Dermis blood vessel endothelial cell (primary cell): Measurements from ENCODE around the gene EMP2. TPM values are rescaled to one million over a fixed set of nuclear protein-coding genes. Genes with fewer than 3 reads are reported as not detected.
A peak's percentile ranks its signal among the peaks of the same experiment; 100 is the strongest.
"Not testable (repeated sequence)": the region's sequence is repeated elsewhere in the genome, so short reads cannot be mapped to it uniquely, and the experiment has no call there.

ENCODE experiments used
- DNase-seq: peaks from one replicate; pipeline ENCODE4 v3.0.0; 2010
- total RNA-seq: library from RNA; depleted of rRNA; stranded (reverse); fragments of >200 nt; gene quantifications from 2 replicates; pipeline ENCODE4 v1.2.3, GENCODE V29; 2014

The EMP2 gene
- total RNA-seq, 1 donor from 2014 or later, result 43.7 TPM

DNA sequence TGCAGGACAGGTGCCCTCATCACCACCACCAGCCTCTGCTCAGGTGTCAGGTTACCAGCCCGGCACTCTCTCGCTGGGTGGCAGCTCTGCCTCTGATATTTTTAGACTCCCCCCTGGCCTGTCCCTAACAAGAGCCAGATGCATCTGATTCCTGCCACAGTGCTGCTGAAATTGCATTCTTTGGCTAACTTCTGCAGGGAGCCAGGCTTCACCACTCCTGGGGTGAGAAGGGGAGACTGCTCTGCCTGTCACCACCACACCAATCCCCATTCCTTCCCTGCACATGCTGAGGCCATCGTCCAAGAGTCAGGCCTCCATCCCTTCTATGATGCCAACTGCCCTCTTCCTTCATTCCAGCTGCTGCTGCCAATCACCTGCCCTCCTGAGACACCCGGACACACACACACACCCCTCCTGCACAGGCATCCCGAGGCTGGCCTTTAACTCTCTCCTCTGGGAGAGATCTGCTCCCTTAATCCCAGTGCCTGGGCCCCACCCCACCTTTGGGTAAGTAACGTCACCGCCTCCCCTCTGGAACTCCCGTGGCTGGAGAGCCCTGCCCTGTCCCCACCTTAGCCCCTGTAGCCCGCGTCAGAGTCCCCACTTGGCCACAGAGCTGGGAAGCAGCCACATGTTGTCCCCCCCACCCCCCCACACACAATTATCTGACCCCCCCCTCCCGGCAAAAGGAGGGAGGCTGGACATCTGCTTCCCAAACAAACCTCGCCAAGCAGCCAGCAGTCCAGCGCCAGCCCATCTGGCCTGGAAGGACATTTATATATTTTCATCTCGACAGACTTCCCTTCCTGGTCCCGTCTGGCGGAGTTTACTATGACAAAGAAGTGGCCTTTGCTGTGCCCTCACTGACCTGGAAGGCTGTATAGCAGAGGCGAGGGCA is 2.8 kb downstream of the EMP2 start:
- DNase-seq, result no peak

DNA sequence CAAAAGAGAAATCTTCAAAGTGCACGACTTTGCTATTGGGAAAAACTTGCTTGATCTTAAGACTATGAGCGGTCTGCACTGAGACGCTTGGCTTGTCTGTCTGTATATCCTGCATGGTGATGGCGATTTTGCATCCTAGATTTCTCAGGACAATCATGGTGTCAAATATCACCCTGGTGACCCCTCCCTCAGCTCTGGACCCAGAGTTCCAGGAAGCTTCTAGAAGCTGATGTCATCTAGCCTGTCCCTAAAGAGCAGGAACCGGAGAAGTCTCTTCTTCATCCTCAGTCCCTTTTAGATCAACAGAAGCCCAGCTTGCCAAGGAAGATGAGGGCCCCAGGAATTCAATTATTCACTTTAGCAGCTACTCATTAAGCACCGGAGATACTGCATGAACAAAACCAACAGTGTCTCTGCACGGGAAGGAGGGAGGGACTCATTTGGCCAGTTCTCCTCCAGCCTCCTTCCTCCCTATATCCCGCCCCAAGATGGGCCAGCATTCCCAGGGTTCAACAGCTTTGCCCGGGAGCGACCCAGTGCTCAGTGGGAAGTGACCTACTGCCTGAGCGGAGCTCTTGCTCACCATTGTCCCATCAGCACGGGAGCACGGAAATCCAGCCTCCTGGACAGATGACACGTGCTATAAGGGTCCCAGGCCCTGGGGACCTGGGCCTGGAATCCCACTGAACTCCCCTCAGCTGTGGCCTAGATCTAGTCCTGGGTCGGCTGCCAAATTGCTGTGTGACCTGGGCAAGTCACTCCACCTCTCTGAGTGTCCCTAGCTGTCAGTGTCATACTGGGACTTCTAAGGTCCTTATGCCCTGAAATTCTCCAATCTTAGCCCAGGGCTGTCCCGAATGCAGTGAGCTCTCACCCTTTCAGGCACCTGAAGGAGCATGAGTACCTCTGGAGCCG is 3.8 kb downstream of the EMP2 start:
- DNase-seq, result no peak

DNA sequence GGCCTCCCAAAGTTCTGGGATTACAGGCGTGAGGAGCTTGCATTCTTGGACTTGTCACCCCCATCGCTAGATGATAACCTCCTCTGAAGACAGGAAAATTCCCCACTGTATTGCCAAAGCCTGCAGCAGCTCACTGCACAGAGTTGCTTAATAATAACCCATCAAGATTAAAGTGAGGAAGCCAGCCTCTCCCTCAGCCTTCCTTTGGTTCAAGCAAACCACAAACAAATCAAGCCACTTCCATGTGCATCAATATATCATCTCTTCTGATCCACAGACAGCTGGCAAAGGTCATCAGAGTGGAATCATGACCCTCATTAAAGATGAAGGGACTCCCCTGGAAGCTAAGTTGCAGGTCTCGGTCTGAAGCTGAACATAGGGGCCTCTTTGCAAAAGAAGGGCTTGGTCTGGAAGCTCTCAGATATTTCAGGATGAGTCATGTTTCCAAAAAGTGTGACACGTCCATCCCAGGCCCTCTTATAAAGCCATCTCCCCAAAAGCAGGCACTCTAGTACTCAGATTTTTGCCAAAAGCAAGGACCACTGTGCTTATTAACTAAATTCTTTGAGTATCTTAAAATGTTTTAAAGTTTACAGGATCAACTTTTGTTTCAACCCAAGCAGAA is 4.8 kb downstream of the EMP2 start:
- no peak for DNase-seq

DNA sequence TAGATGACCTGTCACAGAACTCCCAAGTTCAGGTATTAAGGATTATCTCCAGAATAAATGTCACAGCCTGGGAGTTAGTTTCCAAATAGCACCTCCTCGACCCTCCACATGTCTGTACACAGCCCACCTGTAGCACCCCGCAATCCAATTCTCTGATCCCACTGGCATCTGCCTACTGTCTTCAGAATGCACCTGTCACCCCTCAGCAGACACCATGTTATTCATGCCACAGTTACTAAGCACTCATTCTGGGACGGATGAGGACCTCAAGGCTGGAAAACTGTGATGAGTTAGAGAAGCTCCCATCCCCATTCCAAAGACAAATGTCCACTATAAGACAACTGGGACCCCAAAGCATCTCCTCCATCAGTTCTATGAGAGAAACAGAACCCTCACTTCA is 7.8 kb downstream of the EMP2 start:
- no peak for DNase-seq

DNA sequence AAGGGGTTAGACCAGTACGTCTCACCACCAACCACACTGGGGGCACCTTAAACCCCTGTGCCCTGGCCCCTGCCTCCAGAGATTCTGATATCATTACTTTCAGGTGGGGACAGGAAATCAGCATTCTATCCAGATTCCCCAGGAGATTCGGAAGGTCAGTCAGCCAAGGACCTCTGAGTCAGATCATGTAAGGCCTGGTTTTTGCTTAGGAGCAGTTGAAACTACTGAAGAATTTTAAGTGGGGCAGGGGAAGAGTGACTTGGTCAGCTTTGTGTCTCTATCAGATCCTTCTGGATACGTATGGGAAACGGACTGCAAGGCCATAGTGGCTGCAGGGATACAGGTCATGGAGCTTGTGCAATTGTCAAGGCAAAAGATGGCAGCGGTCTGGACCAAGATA is 9.0 kb downstream of the EMP2 start:
- DNase-seq, result no peak

DNA sequence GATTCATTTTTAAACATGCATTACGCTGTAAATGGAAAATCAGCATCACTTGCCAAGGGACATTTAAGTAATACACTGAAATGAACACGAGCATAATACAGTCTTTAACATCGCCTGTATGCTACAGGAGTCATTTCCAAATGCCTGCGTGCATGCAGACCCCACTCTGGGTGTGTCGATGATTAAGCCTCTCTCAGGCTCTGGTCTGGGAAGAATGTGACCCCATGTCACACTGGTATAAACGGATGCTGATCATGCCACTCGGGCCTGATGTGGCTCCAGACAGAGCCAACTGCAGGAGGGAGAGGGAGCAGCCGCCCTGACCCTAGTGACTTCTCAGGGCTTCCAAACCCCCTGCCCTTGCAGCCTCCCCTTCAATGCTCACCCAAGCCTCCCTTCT is 10.8 kb downstream of the EMP2 start:
- no peak for DNase-seq

DNA sequence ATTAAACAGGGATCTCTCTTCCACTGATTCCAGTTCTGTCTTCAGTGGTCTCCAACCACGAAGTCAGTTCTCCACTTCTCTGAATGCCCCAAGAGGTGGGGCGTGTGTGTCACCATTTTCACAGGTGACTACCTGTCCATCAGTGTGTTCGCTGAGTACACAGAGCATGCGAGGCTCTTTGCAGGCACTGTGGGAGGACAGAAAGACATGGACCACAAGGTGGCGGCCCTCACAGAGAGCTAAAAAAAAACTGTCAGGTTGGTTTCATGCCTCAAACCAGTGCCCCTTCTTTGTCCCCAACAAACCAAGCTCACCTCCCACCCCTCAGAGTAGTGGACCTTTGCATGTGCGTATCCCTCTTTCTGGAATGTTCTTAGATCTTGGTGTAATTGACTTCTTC is 13.8 kb downstream of the EMP2 start:
- DNase-seq, result no peak

DNA sequence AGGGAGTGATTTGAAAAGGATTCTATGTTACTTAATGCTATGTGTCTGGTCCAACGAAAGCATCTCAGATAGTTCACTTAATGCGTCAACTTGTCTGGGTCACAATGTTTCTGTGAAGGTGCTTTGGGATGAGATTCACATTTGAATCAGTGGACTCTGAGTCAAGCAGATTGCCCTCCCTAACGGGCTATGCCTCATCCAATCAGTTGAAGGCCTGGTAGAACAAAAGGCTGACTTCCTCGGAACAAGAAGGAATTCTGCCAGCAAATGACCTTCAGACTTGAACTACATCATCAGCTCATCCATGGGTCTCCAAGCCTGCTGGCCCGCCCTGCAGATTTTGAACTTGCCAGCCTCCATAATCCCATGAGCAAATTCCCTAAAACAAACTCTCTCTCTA is 15.2 kb downstream of the EMP2 start:
- peak; percentile 60 for DNase-seq

DNA sequence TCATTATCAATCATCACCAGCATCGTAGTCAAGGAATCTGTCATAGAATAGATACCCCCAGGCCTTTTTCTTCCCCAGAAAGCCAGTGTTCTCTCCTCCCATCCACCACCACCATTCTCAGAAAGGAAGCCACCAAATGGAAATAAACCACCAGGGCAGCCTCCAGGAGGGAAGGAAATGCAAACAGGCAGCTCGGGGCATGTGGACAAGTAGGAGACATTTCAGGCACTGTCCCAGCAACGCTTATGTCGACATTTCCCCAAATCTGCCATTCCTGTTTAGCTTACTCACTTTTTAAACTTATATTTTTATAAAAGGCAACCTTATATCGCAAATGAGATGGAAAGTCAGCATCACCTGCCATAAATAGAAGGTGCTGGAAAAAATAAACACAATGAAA is 15.8 kb downstream of the EMP2 start:
- no peak for DNase-seq

DNA sequence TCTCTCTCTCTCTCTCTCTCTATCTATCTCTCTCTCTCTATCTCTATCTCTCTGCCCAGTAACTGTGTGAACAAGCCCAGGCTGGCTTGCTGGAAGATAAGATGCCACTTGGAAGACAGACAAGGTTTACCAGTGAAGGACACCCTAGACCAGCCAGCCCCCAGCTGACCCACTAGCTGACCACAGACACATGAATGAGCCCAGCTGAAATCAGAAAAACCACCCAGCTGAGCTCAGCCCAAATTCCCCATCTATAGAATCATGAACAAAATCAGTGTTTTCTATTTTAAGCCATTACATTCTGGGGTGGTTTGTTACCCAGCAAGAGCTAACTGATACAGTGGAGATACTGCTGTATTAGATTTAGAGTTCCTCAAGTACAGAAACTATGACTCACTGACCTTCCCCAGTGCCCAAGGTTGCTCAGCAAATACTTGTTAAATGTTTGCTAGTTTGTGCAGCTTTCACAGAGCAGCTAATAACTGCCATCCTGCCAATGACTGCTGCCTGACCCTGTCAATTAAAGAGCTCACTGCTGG is 18.0 kb downstream of the EMP2 start:
- no peak for DNase-seq

DNA sequence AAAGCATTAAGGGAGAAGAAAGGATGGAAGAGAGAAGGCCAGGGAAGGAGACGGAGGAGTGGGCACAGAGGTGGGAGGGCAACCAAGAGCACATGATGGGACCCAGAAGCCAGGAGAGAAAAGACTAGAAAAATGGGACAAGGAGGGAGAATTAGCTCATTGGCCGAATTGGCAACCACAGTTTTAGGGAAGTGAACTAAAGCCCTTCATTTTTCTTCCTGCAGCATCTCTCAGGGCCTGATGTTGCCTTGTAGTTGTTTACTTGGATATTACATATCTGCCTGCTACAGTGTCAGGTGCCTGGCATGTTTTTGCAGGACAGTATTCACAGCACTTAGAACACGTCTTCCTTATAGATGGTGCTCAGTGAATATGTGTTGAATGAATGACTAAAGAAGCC is 19.0 kb downstream of the EMP2 start:
- DNase-seq, result no peak

DNA sequence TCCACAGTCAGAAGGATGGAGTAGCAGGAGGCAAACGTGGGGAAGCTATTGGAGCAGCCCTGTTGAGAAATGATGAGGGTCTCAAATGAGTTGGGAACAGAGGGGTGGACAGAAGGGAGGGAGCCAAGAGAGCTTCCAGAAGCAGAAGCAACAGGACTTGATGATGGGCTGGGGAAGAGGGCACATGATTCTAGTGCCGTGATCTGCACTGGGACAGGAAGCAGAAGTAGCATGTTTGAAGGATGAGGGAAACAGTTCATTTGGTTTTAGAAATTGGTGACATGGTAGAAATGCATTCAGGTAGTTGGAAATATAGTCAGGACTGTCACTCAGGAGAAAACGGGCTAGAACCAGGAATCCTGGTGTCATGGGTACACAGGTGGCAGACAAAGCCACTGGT is 19.4 kb downstream of the EMP2 start:
- DNase-seq, result no peak

DNA sequence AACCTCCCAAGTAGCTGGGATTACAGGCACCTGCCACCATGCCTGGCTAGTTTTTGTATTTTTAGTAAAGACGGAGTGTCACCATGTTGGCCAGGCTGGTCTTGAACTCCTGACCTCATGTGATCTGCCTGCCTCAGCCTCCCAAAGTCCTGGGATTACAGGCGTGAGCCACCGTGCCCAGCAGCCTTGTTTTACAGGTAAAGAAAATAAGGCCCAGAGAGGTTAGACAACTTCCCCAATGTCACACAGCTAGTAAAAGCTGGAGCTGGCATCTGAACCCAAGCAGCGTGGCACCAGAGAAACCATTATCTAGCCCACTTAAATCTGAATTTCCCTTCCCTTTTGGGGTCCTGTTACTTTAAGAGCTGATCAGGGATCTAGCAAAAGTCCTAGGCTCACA is 20.6 kb downstream of the EMP2 start:
- not testable (repeated sequence) for DNase-seq

DNA sequence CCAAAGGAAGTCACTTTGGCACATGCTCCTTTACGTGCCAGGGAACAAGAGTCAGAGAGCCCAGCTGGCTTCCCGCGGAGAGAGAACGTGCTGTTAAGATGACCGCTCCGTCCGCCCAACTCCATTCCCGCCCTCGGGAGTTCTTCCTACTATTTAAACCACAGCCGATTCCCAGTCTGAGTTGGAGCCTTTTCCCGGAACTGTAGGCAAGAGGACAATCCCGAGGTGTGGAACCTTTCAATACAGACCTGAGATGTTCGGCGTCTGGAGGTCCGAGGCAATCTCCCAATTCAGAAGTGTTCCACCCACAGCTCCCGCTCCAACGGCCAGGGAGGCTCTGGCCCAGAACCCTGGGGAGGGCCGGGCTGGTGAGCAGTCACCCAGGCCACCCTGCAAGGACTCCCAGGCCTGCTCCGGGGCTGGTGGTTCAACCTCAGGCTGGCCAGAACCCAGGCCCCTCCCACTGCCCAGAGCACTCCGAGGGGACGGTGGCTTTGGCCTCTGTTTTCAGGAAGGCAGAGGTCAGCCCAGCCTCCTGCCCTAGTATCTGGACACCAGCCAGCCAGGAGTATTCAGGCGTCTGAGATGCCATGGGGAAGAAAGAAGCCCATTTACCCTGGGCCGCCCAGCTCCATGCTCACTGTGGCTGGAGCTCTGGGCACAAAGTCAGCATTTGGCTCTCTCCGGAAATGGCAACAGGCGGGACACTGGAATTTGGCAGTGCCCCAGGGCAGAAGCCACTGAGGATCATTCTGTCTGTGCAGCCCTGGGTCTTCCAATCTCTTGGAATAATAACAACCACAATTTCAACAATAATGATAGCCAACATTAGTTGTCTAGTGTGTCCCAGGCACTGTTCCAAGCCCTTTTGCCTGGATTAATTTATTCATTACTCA is 21.4 kb downstream of the EMP2 start:
- peak; percentile 64 for DNase-seq

DNA sequence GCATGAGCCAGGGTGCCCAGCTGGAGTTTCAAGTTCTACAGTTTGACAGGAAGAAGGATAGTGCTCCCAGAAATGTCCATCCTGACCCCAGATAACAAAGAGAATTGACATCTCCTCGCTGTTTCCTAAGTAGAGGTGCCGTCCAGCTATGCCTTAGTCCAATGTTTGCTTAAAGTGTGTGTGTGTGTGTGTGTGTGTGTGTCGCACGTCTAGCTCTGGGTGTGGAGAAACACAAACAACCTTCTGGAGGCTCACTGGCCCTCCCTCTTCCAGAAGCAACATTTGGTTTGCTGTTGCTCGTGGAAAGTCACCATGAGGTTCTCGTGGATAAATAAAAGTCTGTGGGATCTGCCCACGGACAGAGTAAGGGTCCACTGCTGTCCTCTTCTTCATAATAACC is 22.1 kb downstream of the EMP2 start:
- peak; percentile 25 for DNase-seq

DNA sequence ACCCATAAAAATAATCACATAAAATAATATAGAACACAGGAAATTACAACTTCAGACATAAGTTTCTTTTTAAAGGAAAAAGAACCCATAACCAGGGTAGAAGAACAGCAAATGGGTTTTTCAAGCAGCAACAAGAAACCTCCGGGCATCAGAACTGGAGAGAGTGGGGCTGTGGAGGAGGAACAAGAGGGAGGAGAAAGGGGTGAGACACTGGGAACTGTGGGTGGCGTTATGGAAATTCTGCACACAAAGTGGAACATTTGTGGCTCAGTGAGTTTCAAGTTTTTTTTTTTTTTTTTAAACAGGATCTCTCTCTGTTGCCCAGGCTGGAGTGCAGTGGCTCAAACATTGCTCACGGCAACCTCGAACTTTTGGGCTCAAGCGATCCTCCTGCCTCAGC is 22.6 kb downstream of the EMP2 start:
- no peak for DNase-seq

DNA sequence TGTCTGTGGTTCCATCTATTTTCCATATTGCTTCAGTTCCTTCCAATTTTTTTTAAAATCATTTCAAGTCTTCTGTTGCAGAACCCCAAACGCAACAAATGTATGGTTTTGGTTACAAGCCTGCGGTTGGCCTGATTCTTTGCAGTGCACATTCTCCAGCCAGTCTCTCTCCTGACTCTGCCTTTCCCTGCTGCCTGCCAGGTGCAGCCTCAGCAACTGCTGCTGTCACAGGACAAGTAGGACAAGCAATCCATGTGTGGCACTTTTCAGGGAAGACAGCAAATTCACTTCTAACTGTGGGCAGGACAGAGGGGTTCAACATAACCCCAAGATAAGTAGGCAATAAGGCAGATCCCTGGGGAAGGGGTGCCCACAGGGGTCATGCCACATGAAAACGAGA is 24.2 kb downstream of the EMP2 start:
- no peak for DNase-seq

DNA sequence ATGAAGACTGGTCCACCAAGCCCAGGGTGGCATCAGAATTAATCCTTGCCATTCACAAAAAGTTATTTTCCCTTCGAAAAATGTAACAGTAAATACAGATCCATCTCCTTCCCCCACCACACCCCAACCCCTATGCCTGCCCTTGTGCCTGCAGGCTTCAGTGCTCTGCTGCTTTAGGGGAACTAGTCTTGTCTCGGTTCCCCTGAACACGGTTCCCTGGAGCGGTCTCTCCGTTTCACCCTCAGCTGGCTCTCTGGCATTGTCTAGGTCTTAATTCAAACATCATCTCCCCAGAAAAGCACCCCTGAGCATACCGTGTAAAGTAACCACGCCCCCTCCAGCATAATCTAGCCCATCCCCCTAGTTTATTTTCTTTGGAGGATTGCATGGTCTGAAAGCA is 25.8 kb downstream of the EMP2 start:
- DNase-seq, result no peak

DNA sequence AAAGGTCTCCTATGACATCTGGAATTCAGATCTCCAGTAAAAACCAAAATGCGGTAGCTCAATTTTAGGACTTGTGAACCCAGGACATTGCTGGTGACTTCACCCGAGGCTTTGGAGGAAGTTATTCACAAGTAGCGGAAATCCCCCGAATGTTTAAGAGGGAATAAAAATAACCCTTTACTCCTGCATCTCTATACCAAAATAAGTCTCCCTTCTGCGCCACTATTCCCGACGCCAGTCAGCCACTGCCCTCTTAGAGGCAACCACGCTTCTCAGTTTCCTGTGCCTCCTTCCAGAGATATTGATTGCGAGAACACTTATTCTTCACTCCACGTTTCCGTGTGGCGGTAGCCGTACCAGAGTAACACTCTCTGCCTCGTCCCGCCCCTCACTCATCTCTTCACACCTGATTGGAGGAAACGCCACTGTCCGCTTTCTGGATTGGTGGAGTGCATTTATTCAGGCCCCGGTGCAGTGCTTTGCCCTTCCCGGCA is 27.4 kb downstream of the EMP2 start:
- peak; percentile 67 for DNase-seq

DNA sequence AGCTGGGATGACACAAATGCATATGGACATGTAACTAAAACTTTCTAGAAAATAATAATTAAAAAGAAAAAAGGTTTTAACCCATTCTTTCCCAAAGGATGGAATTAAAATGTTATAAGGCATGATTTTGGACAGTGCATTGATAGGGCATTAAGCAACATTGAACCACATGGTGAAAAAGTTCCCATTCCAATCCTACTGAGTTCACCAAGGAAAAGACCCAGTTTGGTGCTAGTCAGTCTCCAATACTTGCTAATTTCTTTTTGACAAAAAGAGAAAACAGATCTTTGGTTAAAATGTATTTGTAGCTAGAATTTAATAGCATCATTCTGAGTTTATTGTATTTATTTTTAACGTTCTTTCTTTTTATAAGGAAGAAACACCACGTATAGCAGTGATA is 28.1 kb downstream of the EMP2 start:
- DNase-seq, result no peak

DNA sequence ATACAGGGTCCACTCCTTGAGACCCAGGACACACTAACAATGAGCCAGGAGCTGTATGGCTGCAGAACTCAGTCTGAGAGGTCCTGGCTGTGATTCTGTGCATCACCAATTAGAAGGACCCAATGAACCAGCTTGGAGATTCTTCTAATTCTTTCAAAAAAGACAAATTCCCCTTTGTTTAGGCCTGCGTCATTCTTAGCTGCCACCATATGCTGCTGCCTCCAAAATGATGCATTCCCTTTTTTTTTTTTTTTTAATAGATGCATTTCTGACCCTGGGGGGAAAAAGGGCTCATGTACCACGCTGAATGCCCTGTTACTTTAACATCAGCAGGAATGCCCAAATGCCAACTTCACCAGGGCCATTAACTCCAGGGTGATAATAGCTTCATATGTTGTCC is 28.5 kb downstream of the EMP2 start:
- no peak for DNase-seq

DNA sequence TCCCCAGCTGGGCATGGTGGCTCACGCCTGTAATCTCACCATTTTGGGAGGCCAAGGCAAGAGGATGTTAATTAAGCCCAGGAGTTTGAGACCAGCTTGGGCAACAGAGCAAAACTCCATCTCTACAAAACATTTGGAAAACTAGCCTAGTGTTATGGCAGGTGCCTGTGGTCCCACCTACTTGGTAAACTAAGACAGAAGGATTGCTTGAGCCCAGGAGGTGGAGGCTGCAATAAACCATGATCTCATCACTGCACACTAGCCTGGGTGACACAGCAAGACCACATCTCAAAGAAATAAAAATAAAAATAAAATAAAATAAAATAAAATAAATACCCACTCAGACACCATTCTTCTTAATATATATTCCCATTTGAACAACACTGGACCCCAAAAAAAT is 32.0 kb downstream of the EMP2 start:
- no peak for DNase-seq
